HepG2 (cell line): ENCODE measurements around the gene SYNE1. TPM values are rescaled to one million over a fixed set of nuclear protein-coding genes. Genes with fewer than 3 reads are reported as not detected.

Experiments used
- ATAC-seq: fragments of 200-7000 bp; cut with Tn5 transposase; 3 replicates; pipeline ENCODE4 v1.9.1; 2020; ENCODE audit warnings: mild to moderate bottlenecking, moderate library complexity
- BruUV-seq: library from RNA; stranded (reverse); fragments of 400-500 nt; replicated peaks from 2 replicates; lab custom pipeline; 2021; lab: Mats Ljungman, UMichigan
- CTCF ChIA-PET: fragments of 300-600 bp; formaldehyde crosslinking; extraction: SDS; loops from one replicate; lab custom pipeline; 2021; ENCODE audit warnings: low total read pairs, inconsistent platforms, low intra/inter-chr PET ratio; lab: Yijun Ruan, JAX
- POLR2A ChIA-PET: fragments of 350-600 bp; sonication (Branson Sonifier 250); formaldehyde crosslinking; loops from one replicate; lab custom pipeline; 2020; ENCODE audit warnings: antibody characterized with exemption, inconsistent platforms; lab: Yijun Ruan, JAX
- DNase-seq: peaks from one replicate; pipeline ENCODE4 v3.0.0-alpha.2; 2015; ENCODE audit warnings: low spot score
- FAIRE-seq: peaks from 3 replicates; lab custom pipeline; 2011; peaks lifted over from hg19 to GRCh38; lab: Jason Lieb, UNC
- H2AFZ ChIP-seq: one replicate; pipeline ENCODE4 v1.6.1; 2011; ENCODE audit warnings: low read length, inconsistent platforms
- H3K27ac ChIP-seq: fragments of 300-600 bp; 3 replicates; pipeline ENCODE4 v1.8.0; 2011; ENCODE audit warnings: mixed run types, mild to moderate bottlenecking, mixed read lengths, low read length, inconsistent platforms; ENCODE audit not compliant: insufficient read depth; ENCODE audit errors: extremely low read length
- H3K27me3 ChIP-seq, 2 experiments: fragments of 200-600 bp in 1 of 2; 2 replicates in 1 of 2; 3 replicates in 1 of 2; pipeline versions ENCODE4 v1.6.0 to v1.8.0; 2011; ENCODE audit warnings: low read length in 2 of 2, mild to moderate bottlenecking in 2 of 2, moderate library complexity in 2 of 2, inconsistent platforms in 1 of 2; ENCODE audit not compliant: insufficient read depth in 2 of 2, control insufficient read depth in 1 of 2
- H3K36me3 ChIP-seq, 2 experiments: fragments of 200-600 bp in 1 of 2; replicated peaks in 1 of 2; 2 replicates in 1 of 2; 3 replicates in 1 of 2; pipeline versions ENCODE4 v1.5.1 to v1.8.0; 2011; ENCODE audit warnings: low read length in 2 of 2, inconsistent platforms in 1 of 2; ENCODE audit not compliant: insufficient read depth in 2 of 2, control insufficient read depth in 1 of 2
- H3K4me1 ChIP-seq: 2 replicates; pipeline ENCODE4 v1.5.1; 2012; ENCODE audit warnings: low read length, inconsistent platforms; ENCODE audit not compliant: insufficient read depth
- H3K4me2 ChIP-seq: 2 replicates; pipeline ENCODE4 v1.6.0; 2011; ENCODE audit warnings: low read depth, low read length, inconsistent platforms
- H3K4me3 ChIP-seq, 3 experiments: fragments of 200-600 bp in 1 of 3; sonication (generic), shearing (Covaris generic) in 1 of 3; replicated peaks in 1 of 3; 2 replicates each; pipeline ENCODE4 v1.5.1; 2011 to 2016; ENCODE audit warnings: low read length in 3 of 3, inconsistent platforms in 2 of 3, low read depth in 2 of 3, mild to moderate bottlenecking in 2 of 3, control low read depth in 1 of 3, mixed read lengths in 1 of 3; ENCODE audit not compliant: insufficient read depth in 1 of 3
- H3K79me2 ChIP-seq: one replicate; pipeline ENCODE4 v1.6.1; 2011; ENCODE audit warnings: low read length, inconsistent platforms; ENCODE audit not compliant: insufficient read depth
- H3K9ac ChIP-seq: 2 replicates; pipeline ENCODE4 v1.6.0; 2011; ENCODE audit warnings: mild to moderate bottlenecking, low read depth, low read length, inconsistent platforms; ENCODE audit not compliant: insufficient read depth
- H3K9me3 ChIP-seq: 2 replicates; pipeline ENCODE4 v1.5.1; 2012; ENCODE audit warnings: mild to moderate bottlenecking, low read length
- H4K20me1 ChIP-seq: 2 replicates; pipeline ENCODE4 v1.6.0; 2011; ENCODE audit warnings: inconsistent platforms, mild to moderate bottlenecking, low read length, moderate library complexity; ENCODE audit not compliant: insufficient read depth
- CCAR2 ChIP-seq: fragments of 200-400 bp; formaldehyde crosslinking; optimal IDR thresholded peaks from 2 replicates; pipeline ENCODE3; 2018; ENCODE audit warnings: low read depth, mild to moderate bottlenecking, low read length, moderate library complexity
- ESRRA ChIP-seq: sonication (generic); formaldehyde crosslinking; IDR thresholded peaks from 2 replicates; pipeline ENCODE4 v1.5.1; 2020; ENCODE audit warnings: mild to moderate bottlenecking, low read depth, missing genetic modification reagents
- GATA4 ChIP-seq: sonication (generic); IDR thresholded peaks from 2 replicates; pipeline ENCODE4 v1.6.1; 2016; ENCODE audit warnings: antibody characterized with exemption, low read depth, borderline replicate concordance
- GFI1 ChIP-seq: sonication (generic); formaldehyde crosslinking; IDR thresholded peaks from 2 replicates; pipeline ENCODE4 v1.5.0; 2020; ENCODE audit warnings: missing genetic modification reagents, mild to moderate bottlenecking, borderline replicate concordance
- ISL2 ChIP-seq: sonication (generic); formaldehyde crosslinking; IDR thresholded peaks from 2 replicates; pipeline ENCODE4 v1.5.0; 2020; ENCODE audit warnings: missing genetic modification reagents
- MED8 ChIP-seq: sonication (generic); formaldehyde crosslinking; IDR thresholded peaks from 2 replicates; pipeline ENCODE4 v1.8.1; 2023; ENCODE audit warnings: mild to moderate bottlenecking, missing genetic modification reagents; ENCODE audit not compliant: insufficient replicate concordance
- MZF1 ChIP-seq: sonication (generic); formaldehyde crosslinking; IDR thresholded peaks from 2 replicates; pipeline ENCODE4 v1.8.1; 2023; ENCODE audit warnings: mild to moderate bottlenecking, missing genetic modification reagents, borderline replicate concordance
- NFE2L2 ChIP-seq: fragments of 150-350 bp; IDR thresholded peaks from 2 replicates; pipeline ENCODE4 v1.6.1; 2014; ENCODE audit warnings: low read length
- RCOR2 ChIP-seq: IDR thresholded peaks from 2 replicates; pipeline ENCODE4 v1.6.1; 2016; ENCODE audit warnings: missing biosample characterization, missing genetic modification reagents
- TBX3 ChIP-seq: fragments of 450-650 bp; IDR thresholded peaks from 2 replicates; pipeline ENCODE4 v1.6.1; 2017; ENCODE audit warnings: antibody characterized with exemption, mild to moderate bottlenecking, inconsistent platforms, borderline replicate concordance
- TP53 ChIP-seq: sonication (generic); formaldehyde crosslinking; conservative IDR thresholded peaks from 2 replicates; pipeline ENCODE4 v1.4.0; 2020; ENCODE audit warnings: missing genetic modification reagents
- ZNF12 ChIP-seq: sonication (generic); formaldehyde crosslinking; IDR thresholded peaks from 2 replicates; pipeline ENCODE4 v1.5.0; 2020; ENCODE audit warnings: missing genetic modification reagents
- ZNF724P ChIP-seq: sonication (generic); formaldehyde crosslinking; IDR thresholded peaks from 2 replicates; pipeline ENCODE4 v1.8.0; 2022; ENCODE audit warnings: missing genetic modification reagents, borderline replicate concordance
- WGBS: methylation state at CpG from one replicate; pipeline ENCODE4 v1.1.6; 2017; ENCODE audit warnings: low lambda C conversion rate; 5-methylcytosine and 5-hydroxymethylcytosine counted together
- in situ Hi-C: cut with HindIII; loops from 2 replicates; pipeline ENCODE4 v1.10.0; 2017; ENCODE audit warnings: low pct_unique_long_range_greater_than_20kb; ENCODE audit not compliant: extremely low pct_ligation_motif_present
- intact Hi-C: fragments of 100-400 bp; cut with micrococcal nuclease; formaldehyde crosslinking; loops from one replicate; pipeline ENCODE4 v1.10.0; 2022; ENCODE audit not compliant: unreplicated experiment
- polyA plus RNA-seq, 8 experiments: library from polyadenylated mRNA; depleted of rRNA in 3 of 8; stranded (reverse) in 7 of 8; unstranded in 1 of 8; fragments of >200 nt; fragmentation: Illumina TruSeq in 4 of 8; extraction: Trizol in 4 of 8; gene quantifications; 2 replicates each; pipeline versions ENCODE4 v1.2.1 to v1.2.3, GENCODE V29; 2011 to 2016; ENCODE audit warnings: low read depth in 4 of 8, missing spikeins in 1 of 8, mixed read lengths in 1 of 8; ENCODE audit not compliant: insufficient read depth in 1 of 8
- total RNA-seq, 5 experiments: library from RNA; depleted of rRNA; stranded (reverse); fragments of >200 nt; fragmentation: Illumina TruSeq; extraction: Trizol; gene quantifications; 2 replicates each; pipeline ENCODE4 v1.2.3, GENCODE V29; 2016; ENCODE audit warnings: low read depth in 1 of 5
- TF ChIP-seq, protein P1 (sequence below): sonication (generic); formaldehyde crosslinking; IDR thresholded peaks from 2 replicates; pipeline ENCODE4 v1.8.0; 2022; ENCODE audit warnings: mild to moderate bottlenecking, missing genetic modification reagents; ENCODE audit not compliant: insufficient replicate concordance
- TF ChIP-seq, protein P2 (sequence below): sonication (generic); formaldehyde crosslinking; IDR thresholded peaks from 2 replicates; pipeline ENCODE4 v1.4.0; 2020; ENCODE audit warnings: missing genetic modification reagents, borderline replicate concordance
- TF ChIP-seq, protein P3 (sequence below): sonication (generic); formaldehyde crosslinking; IDR thresholded peaks from 2 replicates; pipeline ENCODE4 v1.4.0; 2020; ENCODE audit warnings: missing genetic modification reagents, mild to moderate bottlenecking, borderline replicate concordance

SYNE1 gene
- total and polyA plus RNA-seq, 2 of the 13 experiments (the other 11 are each of a cell fraction or from before 2014, with no cell fraction given) = 5.5 to 15.9 TPM

DNA sequence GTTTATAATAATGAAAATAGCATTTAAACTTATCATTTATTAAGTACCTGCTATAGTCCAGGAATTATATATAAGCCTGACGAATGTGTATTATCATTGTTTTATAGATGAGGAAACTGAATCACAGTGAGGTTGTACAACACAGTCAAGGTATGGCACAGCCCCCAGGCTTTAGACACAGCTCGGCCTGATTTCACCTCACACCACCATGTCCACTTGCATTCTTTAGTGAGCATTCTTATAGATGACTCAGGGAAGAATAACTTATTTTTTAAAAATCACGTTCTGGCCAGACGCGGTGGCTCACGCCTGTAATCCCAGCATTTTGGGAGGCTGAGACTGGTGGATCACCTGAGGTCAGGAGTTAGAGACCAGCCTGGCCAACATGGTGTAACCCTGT, 289.0 kb downstream of the SYNE1 start:
- H3K36me3 ChIP-seq = no peaks in the 10 kb centered on the region
- in situ Hi-C loops = no loop called here
- H3K27ac ChIP-seq = no peak overlapping the region
- DNase-seq (no peak), FAIRE-seq (no peak), ATAC-seq (no peak)
- H4K20me1 ChIP-seq = no peaks in the 10 kb centered on the region
- H3K9ac ChIP-seq = no peak overlapping the region
- H2AFZ ChIP-seq = no peak overlapping the region
- H3K79me2 ChIP-seq = no peaks in the 10 kb centered on the region
- H3K9me3 ChIP-seq = no peaks in the 10 kb centered on the region
- BruUV-seq = no TSS peak
- H3K4me2 ChIP-seq = no peak overlapping the region
- H3K27me3 ChIP-seq = no peaks in the 10 kb centered on the region
- 89% methylated on average over 6 of the region's 6 CpGs for WGBS
- POLR2A ChIA-PET = no interaction called here
- CTCF ChIA-PET = no interaction called here
- intact Hi-C loops = no loop called here
- H3K4me3 ChIP-seq = no peak overlapping the region
- H3K4me1 ChIP-seq = no peaks in the 10 kb centered on the region
- TF ChIP-seq, protein P1, sequence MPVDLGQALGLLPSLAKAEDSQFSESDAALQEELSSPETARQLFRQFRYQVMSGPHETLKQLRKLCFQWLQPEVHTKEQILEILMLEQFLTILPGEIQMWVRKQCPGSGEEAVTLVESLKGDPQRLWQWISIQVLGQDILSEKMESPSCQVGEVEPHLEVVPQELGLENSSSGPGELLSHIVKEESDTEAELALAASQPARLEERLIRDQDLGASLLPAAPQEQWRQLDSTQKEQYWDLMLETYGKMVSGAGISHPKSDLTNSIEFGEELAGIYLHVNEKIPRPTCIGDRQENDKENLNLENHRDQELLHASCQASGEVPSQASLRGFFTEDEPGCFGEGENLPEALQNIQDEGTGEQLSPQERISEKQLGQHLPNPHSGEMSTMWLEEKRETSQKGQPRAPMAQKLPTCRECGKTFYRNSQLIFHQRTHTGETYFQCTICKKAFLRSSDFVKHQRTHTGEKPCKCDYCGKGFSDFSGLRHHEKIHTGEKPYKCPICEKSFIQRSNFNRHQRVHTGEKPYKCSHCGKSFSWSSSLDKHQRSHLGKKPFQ = no peak
- no peak for TF ChIP-seq GFI1
- no peak for TF ChIP-seq ZNF724P
- no peak for TF ChIP-seq TBX3
- TF ChIP-seq GATA4 = no peak
- TF ChIP-seq, protein P2, sequence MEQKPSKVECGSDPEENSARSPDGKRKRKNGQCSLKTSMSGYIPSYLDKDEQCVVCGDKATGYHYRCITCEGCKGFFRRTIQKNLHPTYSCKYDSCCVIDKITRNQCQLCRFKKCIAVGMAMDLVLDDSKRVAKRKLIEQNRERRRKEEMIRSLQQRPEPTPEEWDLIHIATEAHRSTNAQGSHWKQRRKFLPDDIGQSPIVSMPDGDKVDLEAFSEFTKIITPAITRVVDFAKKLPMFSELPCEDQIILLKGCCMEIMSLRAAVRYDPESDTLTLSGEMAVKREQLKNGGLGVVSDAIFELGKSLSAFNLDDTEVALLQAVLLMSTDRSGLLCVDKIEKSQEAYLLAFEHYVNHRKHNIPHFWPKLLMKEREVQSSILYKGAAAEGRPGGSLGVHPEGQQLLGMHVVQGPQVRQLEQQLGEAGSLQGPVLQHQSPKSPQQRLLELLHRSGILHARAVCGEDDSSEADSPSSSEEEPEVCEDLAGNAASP (CRISPR knock-in tag) = no peak
- TF ChIP-seq MED8 (CRISPR knock-in tag) = no peak
- TF ChIP-seq ISL2 (CRISPR knock-in tag) = no peak
- no peak for TF ChIP-seq ESRRA
- TF ChIP-seq RCOR2 = no peak
- no peak for TF ChIP-seq TP53
- TF ChIP-seq, protein P3, sequence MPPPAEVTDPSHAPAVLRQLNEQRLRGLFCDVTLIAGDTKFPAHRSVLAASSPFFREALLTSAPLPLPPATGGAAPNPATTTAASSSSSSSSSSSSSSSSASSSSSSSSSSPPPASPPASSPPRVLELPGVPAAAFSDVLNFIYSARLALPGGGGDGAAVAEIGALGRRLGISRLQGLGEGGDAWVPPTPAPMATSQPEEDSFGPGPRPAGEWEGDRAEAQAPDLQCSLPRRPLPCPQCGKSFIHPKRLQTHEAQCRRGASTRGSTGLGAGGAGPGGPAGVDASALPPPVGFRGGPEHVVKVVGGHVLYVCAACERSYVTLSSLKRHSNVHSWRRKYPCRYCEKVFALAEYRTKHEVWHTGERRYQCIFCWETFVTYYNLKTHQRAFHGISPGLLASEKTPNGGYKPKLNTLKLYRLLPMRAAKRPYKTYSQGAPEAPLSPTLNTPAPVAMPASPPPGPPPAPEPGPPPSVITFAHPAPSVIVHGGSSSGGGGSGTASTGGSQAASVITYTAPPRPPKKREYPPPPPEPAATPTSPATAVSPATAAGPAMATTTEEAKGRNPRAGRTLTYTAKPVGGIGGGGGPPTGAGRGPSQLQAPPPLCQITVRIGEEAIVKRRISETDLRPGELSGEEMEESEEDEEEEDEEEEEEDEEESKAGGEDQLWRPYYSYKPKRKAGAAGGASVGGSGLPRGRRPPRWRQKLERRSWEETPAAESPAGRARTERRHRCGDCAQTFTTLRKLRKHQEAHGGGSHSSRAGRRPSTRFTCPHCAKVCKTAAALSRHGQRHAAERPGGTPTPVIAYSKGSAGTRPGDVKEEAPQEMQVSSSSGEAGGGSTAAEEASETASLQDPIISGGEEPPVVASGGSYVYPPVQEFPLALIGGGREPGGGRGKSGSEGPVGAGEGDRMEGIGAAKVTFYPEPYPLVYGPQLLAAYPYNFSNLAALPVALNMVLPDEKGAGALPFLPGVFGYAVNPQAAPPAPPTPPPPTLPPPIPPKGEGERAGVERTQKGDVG = no peak
- no peak for TF ChIP-seq NFE2L2
- no peak for TF ChIP-seq MZF1
- no peak for TF ChIP-seq ZNF12 (CRISPR knock-in tag)
- no peak for TF ChIP-seq CCAR2
